ENCODE measurements around the gene ABHD15.
"Not testable (repeated sequence)": the region's sequence is repeated elsewhere in the genome, so short reads cannot be mapped to it uniquely, and the experiment has no call there.

ABHD15 gene

GRCh38 chr17:29567554-29568330 lies 905 bp upstream of the ABHD15 start:
- DNase-seq = peak; percentile 44 to 74 (median 68)

- DNase-seq = no peak
These were observed 392 bp upstream of the ABHD15 start for GRCh38 chr17:29567304-29567553.

- peak in 4 of 6 experiments; percentile 33 to 55 (median 46) for DNase-seq
These were observed 979 bp downstream of the ABHD15 start for GRCh38 chr17:29565643-29566472.

GRCh38 chr17:29563816-29564215 lies 3.0 kb downstream of the ABHD15 start:
- DNase-seq = no peak

GRCh38 chr17:29562615-29563014 lies 4.2 kb downstream of the ABHD15 start:
- DNase-seq = no peak

GRCh38 chr17:29561554-29562517 lies 5.0 kb downstream of the ABHD15 start:
- no peak for DNase-seq

- DNase-seq = no peak
These were observed 6.5 kb downstream of the ABHD15 start for GRCh38 chr17:29560316-29560715.

- no peak for DNase-seq
These were observed 7.2 kb downstream of the ABHD15 start for GRCh38 chr17:29559640-29560039.

- not testable (repeated sequence) for DNase-seq
These were observed 8.7 kb downstream of the ABHD15 start for GRCh38 chr17:29558139-29558538.

GRCh38 chr17:29557739-29558116 lies 9.1 kb downstream of the ABHD15 start:
- no peak for DNase-seq

- DNase-seq = no peak
These were observed 9.6 kb downstream of the ABHD15 start for GRCh38 chr17:29557085-29557738.

- DNase-seq = no peak
These were observed 11.0 kb downstream of the ABHD15 start for GRCh38 chr17:29555840-29556239.

- no peak for DNase-seq
These were observed 17.5 kb downstream of the ABHD15 start for GRCh38 chr17:29549177-29549923.

- DNase-seq = no peak
These were observed 20.0 kb downstream of the ABHD15 start for GRCh38 chr17:29546830-29547229.

GRCh38 chr17:29546085-29546484 lies 20.8 kb downstream of the ABHD15 start:
- DNase-seq = no peak

GRCh38 chr17:29544066-29544465 lies 22.8 kb downstream of the ABHD15 start:
- DNase-seq = no peak

GRCh38 chr17:29533976-29534375 lies 32.9 kb downstream of the ABHD15 start:
- no peak for DNase-seq

GRCh38 chr17:29526322-29526721 lies 40.5 kb downstream of the ABHD15 start:
- DNase-seq = no peak

GRCh38 chr17:29524692-29525091 lies 42.1 kb downstream of the ABHD15 start:
- DNase-seq = no peak

- DNase-seq = no peak
These were observed 48.5 kb downstream of the ABHD15 start for GRCh38 chr17:29518359-29518758.

- no peak for DNase-seq
These were observed 52.0 kb downstream of the ABHD15 start for GRCh38 chr17:29514792-29515191.

GRCh38 chr17:29510953-29511352 lies 55.9 kb downstream of the ABHD15 start:
- no peak for DNase-seq
